Upper lobe of right lung (tissue), 1 donor: ENCODE results near the gene PRDM15. TPM values are rescaled to one million over a fixed set of nuclear protein-coding genes. Genes with fewer than 3 reads are reported as not detected.

ENCODE experiments used
- ATAC-seq: fragments of 200-7000 bp; cut with Tn5 transposase; one replicate; pipeline ENCODE4 v1.9.1; 2020; ENCODE audit warnings: mild to moderate bottlenecking, moderate library complexity
- DNase-seq: peaks from one replicate; pipeline ENCODE4 v3.0.0-alpha.2; 2020
- H3K27ac ChIP-seq: fragments of 200-600 bp; one replicate; pipeline ENCODE4 v1.8.0; 2022
- H3K27me3 ChIP-seq: fragments of 200-600 bp; one replicate; pipeline ENCODE4 v1.8.0; 2022; ENCODE audit warnings: mild to moderate bottlenecking
- H3K36me3 ChIP-seq: fragments of 200-600 bp; one replicate; pipeline ENCODE4 v1.8.0; 2022
- H3K4me1 ChIP-seq: fragments of 200-600 bp; one replicate; pipeline ENCODE4 v1.8.0; 2022
- H3K4me3 ChIP-seq: fragments of 200-600 bp; one replicate; pipeline ENCODE4 v1.8.0; 2022; ENCODE audit warnings: mild to moderate bottlenecking
- H3K9me3 ChIP-seq: fragments of 200-600 bp; one replicate; pipeline ENCODE4 v1.8.0; 2022
- intact Hi-C: fragments of 100-400 bp; cut with DNase I; formaldehyde crosslinking; loops from one replicate; pipeline ENCODE4 v1.11.0; 2022
- total RNA-seq: library from RNA; stranded (reverse); fragmentation: NEBNext Ultra II Directional; extraction: Animal tissue kit (Norgen Biotek cat#: 25700); gene quantifications from one replicate; pipeline ENCODE4 v1.2.1, GENCODE V29; 2021
- TF ChIP-seq, protein P1 (sequence below): fragments of 200-600 bp; IDR thresholded peaks from one replicate; pipeline ENCODE4 v1.8.0; 2022; ENCODE audit warnings: antibody characterized with exemption
- donor health status: DM: no; HTN: yes; CAD: no; lungs with severe emphysema.

The PRDM15 gene
- total RNA-seq, 1 donor from 2014 or later: 7.4 TPM

DNA sequence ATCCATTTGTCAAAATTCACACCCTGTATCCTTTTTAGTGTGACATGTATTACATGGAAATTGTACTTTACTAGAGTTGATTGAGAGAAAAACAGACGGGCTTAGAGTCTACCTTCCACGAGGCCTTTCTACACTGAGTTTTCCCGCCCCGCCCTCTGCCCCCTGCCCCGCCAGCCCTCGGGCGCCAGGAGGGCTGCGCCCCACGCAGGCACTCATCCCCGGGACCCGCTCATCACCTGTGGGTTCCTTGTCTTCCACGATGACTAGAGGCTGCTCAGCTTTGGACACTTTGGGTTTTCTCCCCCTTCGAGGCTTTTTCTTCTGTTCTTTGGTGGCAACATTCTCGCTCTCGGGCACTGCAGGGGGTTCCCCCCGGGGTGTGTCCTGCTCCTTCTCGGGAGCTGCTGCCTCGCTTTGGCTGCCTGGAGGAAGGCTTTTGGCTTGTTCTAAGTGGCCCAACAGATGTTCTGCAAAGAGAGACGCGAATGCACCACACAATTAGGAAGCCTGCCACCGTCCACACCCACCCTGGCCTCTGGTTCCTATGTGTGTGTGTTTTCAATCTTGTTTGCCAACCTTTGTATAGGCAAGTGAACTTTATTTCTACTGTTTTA, 39.6 kb downstream of the PRDM15 start:
- peaks cover 37% of the 10 kb centered on the region for H3K36me3 ChIP-seq
- H3K27me3 ChIP-seq: no peaks in the 10 kb centered on the region
- ATAC-seq: no peak
- peak; percentile 43 for DNase-seq
- H3K9me3 ChIP-seq: no peaks in the 10 kb centered on the region
- intact Hi-C loops: no loop called here
- H3K4me3 ChIP-seq: no peak overlapping the region
- TF ChIP-seq, protein P1, sequence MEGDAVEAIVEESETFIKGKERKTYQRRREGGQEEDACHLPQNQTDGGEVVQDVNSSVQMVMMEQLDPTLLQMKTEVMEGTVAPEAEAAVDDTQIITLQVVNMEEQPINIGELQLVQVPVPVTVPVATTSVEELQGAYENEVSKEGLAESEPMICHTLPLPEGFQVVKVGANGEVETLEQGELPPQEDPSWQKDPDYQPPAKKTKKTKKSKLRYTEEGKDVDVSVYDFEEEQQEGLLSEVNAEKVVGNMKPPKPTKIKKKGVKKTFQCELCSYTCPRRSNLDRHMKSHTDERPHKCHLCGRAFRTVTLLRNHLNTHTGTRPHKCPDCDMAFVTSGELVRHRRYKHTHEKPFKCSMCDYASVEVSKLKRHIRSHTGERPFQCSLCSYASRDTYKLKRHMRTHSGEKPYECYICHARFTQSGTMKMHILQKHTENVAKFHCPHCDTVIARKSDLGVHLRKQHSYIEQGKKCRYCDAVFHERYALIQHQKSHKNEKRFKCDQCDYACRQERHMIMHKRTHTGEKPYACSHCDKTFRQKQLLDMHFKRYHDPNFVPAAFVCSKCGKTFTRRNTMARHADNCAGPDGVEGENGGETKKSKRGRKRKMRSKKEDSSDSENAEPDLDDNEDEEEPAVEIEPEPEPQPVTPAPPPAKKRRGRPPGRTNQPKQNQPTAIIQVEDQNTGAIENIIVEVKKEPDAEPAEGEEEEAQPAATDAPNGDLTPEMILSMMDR: no peak
- no peaks in the 10 kb centered on the region for H3K4me1 ChIP-seq
- H3K27ac ChIP-seq: no peak overlapping the region

DNA sequence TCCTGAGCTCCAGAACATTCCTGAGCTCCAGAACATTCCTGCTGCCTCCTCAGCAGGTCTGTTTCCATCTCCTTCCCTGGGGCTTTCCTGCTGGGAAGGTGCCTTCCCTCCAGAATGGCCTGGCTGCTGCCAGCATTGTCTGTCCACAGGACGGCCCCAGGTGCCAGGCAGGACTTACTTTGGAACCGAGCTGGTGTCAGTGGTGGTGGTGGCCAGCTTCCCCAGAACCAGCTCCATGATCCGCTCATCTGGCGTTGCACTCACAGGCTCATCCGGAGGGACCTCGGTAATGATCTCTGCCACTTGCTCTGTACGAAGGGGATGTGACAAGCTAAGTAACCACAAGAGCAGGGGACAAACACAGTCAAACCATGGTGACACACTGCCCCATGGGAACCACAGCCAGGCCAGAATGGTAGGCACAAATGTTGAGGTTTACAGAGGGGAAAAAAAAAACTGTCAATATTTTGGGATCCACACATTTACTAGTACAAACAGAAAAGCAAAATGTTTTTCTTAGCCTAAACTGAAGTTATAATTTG, 41.3 kb downstream of the PRDM15 start:
- no peaks in the 10 kb centered on the region for H3K27me3 ChIP-seq
- H3K36me3 ChIP-seq: peaks cover 47% of the 10 kb centered on the region
- H3K27ac ChIP-seq: no peak overlapping the region
- ATAC-seq (no peak), DNase-seq (peak; percentile 42)
- no peaks in the 10 kb centered on the region for H3K9me3 ChIP-seq
- no peaks in the 10 kb centered on the region for H3K4me1 ChIP-seq
- intact Hi-C loops: no loop called here
- no peak overlapping the region for H3K4me3 ChIP-seq
- TF ChIP-seq, protein P1: no peak

DNA sequence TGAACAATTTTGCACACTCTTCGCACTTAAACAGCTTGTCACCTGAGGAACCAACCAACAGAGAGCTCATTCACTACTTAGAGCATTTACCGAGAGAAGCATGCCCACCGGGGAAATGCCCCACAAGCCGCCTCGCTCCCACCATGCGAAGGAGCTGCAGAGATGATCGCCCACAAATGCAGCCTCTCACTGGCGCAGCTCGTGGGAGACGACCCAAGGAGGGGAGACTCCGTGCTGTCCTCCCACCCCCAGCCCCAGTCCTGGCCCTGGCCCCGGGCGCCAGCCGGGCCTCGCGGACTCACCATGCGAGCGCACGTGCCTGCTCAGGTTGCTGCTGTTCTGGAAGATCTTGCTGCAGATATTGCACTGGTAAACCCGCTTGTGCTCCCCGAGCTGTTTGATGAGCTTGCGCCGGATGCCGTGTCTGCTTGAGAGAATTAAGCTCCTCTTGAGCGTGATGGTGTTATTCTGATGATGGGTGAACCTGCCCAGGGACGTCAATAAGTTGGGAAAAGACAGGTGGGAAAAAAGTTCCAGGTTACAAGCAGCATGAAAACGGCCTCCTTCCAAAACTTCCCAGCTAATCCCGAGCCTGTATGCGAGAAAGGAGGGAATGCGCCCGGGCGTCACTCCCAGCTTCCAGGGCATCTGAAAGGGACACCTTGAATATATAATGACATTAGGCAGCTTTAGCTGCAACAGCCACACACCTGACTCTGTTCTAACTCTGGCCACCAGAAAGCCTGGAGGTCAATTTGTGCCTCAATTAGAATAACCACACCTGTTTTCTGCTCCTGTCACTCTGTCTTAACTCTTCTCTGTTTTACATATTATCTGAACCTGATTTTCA, 42.8 kb downstream of the PRDM15 start:
- H3K27me3 ChIP-seq: no peaks in the 10 kb centered on the region
- no peaks in the 10 kb centered on the region for H3K9me3 ChIP-seq
- intact Hi-C loops: no loop called here
- ATAC-seq (no peak), DNase-seq (peak; percentile 52)
- no peaks in the 10 kb centered on the region for H3K4me1 ChIP-seq
- peaks cover 47% of the 10 kb centered on the region for H3K36me3 ChIP-seq
- TF ChIP-seq, protein P1: no peak
- no peak overlapping the region for H3K4me3 ChIP-seq
- no peak overlapping the region for H3K27ac ChIP-seq

DNA sequence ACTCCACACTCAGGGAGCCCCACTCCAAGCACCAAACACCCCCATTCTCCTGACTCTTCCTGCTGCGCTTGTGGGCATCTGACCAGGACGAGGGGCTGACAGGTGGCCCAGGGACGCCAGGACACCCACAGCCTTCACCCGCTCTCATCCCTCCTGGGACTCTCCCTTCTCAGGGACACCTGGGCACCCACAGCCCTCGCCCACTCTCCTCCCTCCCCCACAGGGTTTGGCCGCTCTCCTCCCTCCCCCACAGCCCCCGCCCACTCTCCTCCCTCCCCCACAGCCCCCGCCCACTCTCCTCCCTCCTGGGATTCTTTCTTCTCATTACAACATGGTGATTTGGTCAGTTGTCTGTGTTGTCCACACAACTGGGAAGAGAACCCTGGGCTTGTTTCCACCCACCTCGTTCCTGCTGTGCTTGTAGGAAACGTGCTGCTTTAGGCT, 43.4 kb downstream of the PRDM15 start:
- H3K4me3 ChIP-seq: no peak overlapping the region
- peak; percentile 39 for DNase-seq
- no peak overlapping the region for H3K27ac ChIP-seq
- peak; percentile 34 for ATAC-seq
- no peaks in the 10 kb centered on the region for H3K9me3 ChIP-seq
- peaks cover 47% of the 10 kb centered on the region for H3K36me3 ChIP-seq
- intact Hi-C loops: no loop called here
- no peaks in the 10 kb centered on the region for H3K27me3 ChIP-seq
- TF ChIP-seq, protein P1: no peak
- H3K4me1 ChIP-seq: no peaks in the 10 kb centered on the region

DNA sequence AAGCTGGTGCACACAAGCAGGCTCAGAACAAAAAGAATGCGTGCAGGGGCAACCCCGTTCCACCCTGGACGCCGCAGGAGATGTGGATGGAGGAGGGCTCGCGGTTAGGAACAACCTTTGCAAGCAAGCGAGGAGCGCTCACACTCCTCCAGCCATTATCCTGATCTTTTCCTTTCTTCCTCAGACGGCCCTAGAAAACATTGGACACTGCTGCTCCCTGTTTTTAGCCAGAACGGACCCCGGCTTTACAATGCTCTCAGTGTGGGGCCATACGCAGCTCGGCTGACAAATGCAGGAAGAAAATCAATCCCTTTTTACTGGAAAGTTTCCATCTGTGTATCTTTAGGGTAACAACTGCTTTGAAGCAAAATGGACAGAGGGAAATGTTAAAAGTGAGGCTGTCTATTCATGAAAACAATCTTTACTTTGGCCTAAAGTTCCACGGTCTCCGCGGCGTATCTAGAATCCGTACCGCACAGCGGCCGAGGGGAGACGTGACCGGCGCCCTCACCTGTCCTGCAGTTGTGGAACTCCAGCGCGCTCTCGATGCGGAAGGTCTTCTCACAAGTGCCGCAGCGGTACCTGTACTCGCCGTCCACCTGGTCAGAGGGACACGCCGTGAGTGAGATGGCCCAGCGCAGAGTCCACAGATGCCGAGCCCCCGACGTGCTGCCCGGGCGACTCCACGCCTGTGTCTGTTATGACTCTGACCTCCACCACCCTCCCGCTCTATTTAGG, 44.0 kb downstream of the PRDM15 start:
- H3K4me1 ChIP-seq: no peaks in the 10 kb centered on the region
- DNase-seq (peak; percentile 36), ATAC-seq (peak; percentile 14)
- H3K27me3 ChIP-seq: no peaks in the 10 kb centered on the region
- H3K9me3 ChIP-seq: no peaks in the 10 kb centered on the region
- H3K36me3 ChIP-seq: peaks cover 47% of the 10 kb centered on the region
- no peak overlapping the region for H3K4me3 ChIP-seq
- H3K27ac ChIP-seq: no peak overlapping the region
- intact Hi-C loops: no loop called here
- TF ChIP-seq, protein P1: no peak
